Prostate gland (tissue), 2 donors: Measurements from ENCODE around the gene MATK.

ENCODE experiments used
- POLR2A ChIP-seq: fragments of 450-650 bp; IDR thresholded peaks from one replicate; pipeline ENCODE4 v1.6.1; 2016; ENCODE audit warnings: antibody characterized with exemption, mild to moderate bottlenecking
- TF ChIP-seq, protein P1 (sequence below), 4 experiments: fragments of 200-600 bp in 2 of 4; fragments of 450-650 bp in 2 of 4; sonication (generic) in 2 of 4; IDR thresholded peaks; 1 replicate in 3 of 4; 2 replicates in 1 of 4; pipeline ENCODE4 v1.5.1; 2016 to 2019; ENCODE audit warnings: antibody characterized with exemption in 4 of 4, mild to moderate bottlenecking in 2 of 4, moderate library complexity in 2 of 4

GRCh38 chr19:3750211-3750610, 36.0 kb downstream of the MATK start:
- TF ChIP-seq, protein P1, sequence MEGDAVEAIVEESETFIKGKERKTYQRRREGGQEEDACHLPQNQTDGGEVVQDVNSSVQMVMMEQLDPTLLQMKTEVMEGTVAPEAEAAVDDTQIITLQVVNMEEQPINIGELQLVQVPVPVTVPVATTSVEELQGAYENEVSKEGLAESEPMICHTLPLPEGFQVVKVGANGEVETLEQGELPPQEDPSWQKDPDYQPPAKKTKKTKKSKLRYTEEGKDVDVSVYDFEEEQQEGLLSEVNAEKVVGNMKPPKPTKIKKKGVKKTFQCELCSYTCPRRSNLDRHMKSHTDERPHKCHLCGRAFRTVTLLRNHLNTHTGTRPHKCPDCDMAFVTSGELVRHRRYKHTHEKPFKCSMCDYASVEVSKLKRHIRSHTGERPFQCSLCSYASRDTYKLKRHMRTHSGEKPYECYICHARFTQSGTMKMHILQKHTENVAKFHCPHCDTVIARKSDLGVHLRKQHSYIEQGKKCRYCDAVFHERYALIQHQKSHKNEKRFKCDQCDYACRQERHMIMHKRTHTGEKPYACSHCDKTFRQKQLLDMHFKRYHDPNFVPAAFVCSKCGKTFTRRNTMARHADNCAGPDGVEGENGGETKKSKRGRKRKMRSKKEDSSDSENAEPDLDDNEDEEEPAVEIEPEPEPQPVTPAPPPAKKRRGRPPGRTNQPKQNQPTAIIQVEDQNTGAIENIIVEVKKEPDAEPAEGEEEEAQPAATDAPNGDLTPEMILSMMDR (IDR thresholded peaks at IDR 0.05): no peak
- TF ChIP-seq POLR2A: no peak
